ENCODE data around the gene ADCY9.
A peak's percentile ranks its signal among the peaks of the same experiment; 100 is the strongest.
"Not testable (repeated sequence)": the region's sequence is repeated elsewhere in the genome, so short reads cannot be mapped to it uniquely, and the experiment has no call there.

The ADCY9 gene

DNA sequence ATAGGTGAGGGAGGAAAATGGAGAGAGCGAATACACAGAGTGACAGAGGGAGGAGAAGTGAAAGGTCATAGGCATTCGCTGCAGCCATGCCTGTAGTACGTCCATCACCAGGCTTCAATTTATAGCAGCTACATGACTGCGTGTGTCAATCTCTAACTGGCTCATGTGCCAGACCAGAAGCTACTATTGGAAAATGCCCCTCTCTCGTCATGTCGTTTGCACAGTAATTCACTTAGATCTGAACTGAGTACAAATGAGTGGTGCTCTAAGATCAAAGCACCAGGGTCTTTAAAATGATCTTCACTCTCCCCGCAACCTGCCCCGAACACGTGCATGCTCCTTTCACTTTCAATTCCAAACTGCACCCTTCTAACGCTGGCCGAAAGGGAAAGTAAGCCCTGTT lies 51.3 kb downstream of the ADCY9 start:
- DNase-seq, result peak in 1 of 2 experiments; percentile 21

DNA sequence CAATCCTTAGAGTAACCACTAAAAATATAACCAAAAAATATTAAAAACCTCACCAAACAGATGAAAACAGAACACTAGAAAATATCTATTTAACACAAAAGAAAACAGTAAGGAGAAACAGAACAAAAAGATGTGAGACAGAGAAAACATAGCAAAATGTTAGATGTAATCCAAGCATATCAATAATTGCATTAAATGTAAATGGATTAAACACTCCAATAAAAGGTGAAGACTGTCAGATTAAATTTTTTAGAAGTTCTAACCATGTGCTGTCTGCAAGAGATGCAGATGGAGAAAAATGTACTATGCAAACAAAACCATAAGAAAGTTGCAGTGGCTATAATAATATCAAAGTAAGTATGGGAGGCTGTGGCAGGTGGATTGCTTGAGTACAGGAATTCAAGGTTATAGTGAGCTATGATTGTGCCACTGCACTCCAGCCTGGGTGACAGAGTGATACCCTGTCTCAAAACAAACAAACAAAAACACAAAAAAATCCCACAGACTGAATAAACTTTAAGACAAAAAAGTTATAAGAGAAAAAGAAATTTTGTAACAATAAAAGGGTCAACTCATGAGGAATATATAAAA lies 53.9 kb downstream of the ADCY9 start:
- no peak for DNase-seq

DNA sequence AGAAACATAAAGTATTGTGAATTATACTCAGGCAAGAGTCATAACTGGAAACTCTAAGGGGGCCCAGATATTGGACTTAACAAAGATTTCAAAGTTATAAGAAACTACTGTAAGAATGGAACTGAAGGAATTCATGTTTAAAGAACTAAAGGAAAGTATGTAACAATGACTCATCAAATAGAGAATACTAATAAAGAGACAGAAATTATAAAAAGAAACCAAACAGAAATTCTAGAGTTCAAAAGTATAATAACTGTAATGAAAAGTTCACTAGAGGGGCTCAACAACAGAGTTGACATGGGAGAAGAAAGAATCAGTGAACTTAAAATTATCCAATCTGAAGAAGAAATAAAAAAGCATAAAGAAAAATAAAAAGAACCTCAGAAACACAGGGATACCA lies 55.4 kb downstream of the ADCY9 start:
- DNase-seq, result no peak

GRCh38 chr16:4060009-4060408 lies 56.2 kb downstream of the ADCY9 start:
- no peak for DNase-seq

- DNase-seq, result no peak
Measured at GRCh38 chr16:4058386-4058785, 57.9 kb downstream of the ADCY9 start.

GRCh38 chr16:4057439-4057877 lies 58.8 kb downstream of the ADCY9 start:
- DNase-seq, result no peak

DNA sequence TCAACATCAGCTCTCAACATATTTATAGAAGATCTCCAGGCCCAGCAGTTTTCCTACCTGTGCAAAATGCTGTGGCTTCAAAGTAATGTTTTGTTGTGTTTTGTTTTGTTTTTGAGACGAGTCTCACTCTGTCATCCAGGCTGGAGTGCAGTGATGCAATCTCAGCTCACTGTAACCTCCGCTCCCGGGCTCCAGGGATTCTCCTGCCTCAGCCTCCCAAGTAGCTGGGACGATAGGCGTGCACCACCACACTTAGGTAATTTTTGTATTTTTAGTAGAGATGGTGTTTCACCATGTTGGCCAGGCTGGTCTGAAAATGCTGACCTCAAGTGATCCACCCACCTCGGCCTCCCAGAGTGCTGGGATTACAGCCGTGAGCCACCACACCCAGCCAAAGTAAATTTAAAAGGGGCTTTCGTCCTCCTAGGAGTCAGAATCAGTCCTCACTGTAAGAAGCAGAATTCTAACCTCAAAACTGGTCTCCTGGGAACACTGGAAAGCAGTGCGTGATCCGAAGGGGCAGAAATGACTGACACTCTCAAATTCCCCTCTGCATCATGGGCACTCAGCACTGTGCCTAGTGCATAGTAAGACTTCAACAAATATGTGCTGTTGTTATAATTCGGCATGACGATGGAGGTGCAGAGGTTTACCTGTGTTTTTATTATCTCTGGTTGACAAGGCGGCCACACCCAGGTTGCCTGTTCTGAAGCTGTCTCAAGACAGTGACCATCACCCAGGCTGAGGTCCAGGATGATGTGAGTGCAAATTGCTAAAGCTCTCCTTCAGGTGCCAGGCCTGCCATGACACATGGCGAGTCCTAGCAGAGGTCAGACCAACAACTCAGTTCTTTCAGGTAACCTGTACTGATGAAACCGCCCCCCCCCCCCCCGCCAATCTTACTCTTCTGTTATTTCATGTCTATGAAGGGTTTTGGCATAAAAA lies 59.8 kb downstream of the ADCY9 start:
- DNase-seq, result no peak

GRCh38 chr16:4055748-4056147 lies 60.5 kb downstream of the ADCY9 start:
- DNase-seq, result no peak

DNA sequence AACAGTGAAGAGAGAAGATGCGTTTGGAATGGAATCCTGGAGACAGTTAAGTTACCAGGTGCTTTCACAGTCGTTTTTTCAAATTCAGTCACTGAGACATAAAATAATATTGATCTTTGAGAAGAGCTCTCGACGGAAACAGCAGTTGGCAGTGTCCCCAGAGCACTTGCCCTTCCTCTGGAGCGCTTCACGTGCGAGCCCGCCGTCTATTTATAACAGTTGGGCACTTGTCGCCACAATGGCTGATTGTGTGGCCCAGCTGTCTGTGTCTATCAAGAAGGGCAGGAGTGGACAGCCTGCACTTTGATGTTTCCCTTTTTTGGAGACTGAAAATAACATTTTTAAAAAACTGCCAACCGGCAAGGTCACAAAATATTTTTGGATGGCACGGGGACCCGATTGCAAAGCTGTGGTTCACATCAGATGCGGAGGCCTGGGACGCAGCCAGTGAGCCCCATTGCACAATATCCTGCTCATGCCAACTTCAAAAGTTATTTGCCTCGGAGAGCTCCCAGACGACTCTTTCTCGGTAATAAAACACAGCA lies 62.9 kb downstream of the ADCY9 start:
- DNase-seq, result no peak

DNA sequence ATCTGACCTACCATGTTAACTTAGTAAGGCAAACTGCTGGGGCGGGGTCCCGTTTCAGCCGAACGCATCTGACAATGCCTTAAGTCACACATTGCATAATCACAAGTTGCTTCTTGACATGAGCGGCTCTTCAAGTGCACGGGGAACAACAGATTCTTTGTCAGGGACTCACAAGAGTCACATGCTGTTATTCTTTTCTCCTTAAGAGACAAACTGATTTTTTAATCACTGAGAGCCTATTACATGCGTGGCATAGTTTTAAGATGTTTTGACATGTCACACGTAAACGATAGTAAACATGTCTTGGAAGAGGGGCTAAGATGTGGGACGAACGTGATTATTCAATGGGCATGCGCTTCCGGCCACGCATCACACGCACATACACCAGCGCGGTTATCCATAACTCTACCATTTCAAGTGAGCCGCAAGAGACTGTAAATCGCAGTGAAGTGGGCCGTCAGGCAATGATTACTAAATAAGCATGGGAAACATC lies 63.4 kb downstream of the ADCY9 start:
- DNase-seq, result no peak

DNA sequence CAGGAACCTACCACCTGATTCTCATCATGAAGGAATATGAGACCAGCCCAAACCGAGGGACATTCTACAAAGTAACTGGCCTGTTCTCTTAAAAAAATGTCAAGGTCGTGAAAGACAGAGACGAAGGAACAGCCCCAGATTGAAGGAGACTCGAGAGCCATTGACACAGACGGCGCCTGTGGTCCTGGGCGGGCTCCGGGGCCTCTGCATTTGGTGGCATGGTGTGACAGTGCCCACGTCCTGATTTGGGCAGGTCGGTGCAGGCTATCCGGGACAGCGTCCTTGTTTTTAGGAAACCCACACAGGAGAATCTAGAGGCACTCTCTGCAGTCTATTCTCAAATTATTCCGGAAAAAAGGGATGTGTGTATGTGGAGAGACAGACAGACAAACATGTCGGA lies 64.1 kb downstream of the ADCY9 start:
- no peak for DNase-seq

- no peak for DNase-seq
Measured at GRCh38 chr16:4051591-4051990, 64.7 kb downstream of the ADCY9 start.

DNA sequence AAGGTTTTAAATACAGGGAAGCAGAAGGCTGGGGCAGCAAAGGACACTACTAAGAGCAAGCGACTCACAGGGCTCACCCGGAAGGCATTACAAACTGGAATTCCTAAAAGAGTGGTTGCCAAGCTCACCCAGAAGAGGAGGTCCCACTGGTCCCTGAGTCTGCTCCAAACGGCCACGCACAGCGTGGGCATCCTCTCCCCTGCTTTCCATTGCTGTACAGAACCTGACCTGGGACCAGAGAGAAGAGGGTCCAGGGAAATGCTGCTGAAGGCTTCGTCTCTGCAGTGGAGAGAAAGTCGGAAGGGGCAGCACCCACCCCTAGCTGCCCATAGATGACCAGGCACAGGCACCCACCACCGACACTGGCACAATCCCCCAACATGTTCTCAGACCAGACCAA lies 67.2 kb downstream of the ADCY9 start:
- no peak for DNase-seq

DNA sequence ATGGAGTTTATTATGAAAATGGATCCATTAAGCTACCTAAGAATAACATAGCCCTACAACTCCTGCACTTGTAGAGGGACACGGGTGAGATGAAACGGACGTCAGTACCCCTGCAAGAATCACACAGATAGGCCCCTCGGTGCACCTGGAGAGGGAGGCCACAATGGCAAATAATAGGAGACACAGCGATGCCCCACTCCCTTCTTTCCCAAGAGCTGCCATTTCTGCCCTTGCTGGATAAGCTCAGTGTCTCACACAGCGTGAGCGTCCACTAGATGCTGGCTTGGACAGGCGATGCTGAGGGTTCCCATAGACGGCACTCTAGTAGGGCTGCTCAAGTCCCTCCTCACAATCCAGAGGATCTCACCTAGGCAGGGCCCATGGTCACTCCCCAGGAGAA lies 67.8 kb downstream of the ADCY9 start:
- DNase-seq, result no peak

DNA sequence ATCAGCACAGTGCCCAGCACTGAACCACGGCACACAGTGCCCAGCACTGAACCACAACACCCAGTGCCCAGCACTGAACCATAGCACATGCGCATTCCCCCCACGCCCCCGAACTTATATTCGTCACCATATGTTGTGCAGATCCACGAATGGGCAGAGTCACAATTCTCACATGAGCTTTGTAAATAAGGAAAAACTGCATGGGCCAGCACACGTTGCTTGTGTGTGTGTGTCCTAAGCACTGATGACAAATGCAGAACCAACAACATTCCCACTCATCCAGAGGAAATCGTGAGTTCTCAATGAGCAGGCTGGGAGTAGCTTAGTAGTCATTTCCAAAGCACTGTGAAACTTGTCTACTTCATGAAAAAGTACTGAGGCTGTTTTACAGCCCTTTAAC lies 70.0 kb downstream of the ADCY9 start:
- no peak for DNase-seq

DNA sequence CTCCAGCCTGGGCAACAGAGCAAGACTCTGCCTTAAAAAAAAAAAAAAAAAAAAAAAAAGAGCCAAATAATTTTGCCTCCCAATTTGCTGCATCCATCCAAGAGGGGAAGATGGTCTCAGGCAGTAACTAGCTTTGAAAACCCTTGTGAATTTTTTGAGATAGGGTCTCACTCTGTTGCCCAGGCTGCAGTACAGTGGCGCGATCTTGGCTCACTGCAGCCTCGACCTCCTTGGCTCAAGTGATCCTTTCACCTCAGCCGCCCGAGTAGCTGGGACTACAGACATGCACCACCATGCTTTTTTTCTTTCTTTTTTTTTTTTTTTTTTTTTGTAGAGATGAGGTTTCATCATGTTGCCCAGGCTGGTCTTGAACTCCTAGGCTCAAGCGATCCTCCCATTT lies 70.7 kb downstream of the ADCY9 start:
- not testable (repeated sequence) for DNase-seq

DNA sequence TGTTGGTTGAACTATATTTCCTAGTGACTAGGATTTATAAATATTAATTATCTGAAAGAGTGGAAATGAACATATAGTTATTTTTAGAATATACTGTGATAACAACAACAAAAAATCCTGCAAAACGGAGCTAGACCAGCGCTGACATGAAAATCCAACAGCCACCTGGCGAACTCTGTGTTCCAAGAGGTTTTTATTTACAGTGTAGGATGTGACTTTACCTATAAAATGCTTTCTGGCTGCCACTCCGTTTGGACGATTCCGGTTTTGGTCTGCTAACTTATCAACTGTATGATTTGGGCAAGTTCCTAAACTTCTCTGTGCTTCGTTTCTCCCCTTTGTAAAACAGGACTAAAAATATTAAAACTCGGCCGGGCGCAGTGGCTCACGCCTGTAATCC lies 73.7 kb downstream of the ADCY9 start:
- DNase-seq, result no peak

GRCh38 chr16:4038448-4038847 lies 77.8 kb downstream of the ADCY9 start:
- DNase-seq, result no peak

- not testable (repeated sequence) for DNase-seq
Measured at GRCh38 chr16:4036952-4037351, 79.3 kb downstream of the ADCY9 start.

GRCh38 chr16:4034963-4035362 lies 81.3 kb downstream of the ADCY9 start:
- no peak for DNase-seq

- no peak for DNase-seq
Measured at GRCh38 chr16:4033951-4034350, 82.3 kb downstream of the ADCY9 start.

DNA sequence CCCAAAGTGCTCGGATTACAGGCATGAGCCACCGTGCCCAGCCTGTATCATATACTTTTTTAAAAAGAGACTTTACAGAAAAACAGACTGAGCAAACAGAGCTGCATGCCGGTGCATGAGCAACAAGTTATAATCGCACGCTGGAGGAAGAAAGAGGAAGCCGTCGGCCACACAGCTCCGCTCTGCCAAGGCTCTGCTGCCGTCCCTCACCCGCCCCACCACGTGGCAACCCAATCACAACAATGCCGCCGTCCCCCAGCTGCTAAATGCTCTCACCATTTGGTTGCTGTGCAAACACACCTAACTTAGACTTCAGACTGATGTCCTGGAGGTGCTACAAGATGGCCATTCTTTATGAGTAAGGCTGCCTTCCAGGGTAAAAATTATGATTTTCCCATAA lies 83.5 kb downstream of the ADCY9 start:
- DNase-seq, result no peak

- DNase-seq, result no peak
Measured at GRCh38 chr16:4028144-4028543, 88.1 kb downstream of the ADCY9 start.

DNA sequence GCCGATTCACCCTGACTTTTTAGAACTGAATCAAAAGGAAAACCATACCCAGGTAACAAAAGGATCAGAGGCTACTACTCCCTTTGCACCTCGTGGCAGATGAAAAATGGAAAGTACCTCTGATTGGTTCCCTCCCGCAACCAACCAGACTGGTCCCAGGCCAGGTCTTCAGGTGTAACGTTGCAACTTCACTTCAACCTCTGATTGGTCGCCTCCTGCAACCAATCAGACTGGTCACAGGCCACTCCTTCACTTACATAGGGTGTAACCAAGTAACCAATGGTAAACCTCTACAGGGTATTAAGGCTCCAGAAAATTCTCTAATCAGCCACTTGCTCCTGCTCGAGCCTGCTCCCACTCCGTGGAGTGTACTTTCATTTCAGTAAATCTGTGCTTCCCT lies 89.4 kb downstream of the ADCY9 start:
- DNase-seq, result no peak

All from activated CD4-positive, alpha-beta T cell treated with anti-CD3 and anti-CD28 coated beads, Interleukin-2, amount 50 U/mL, for 48 hours (primary cell).